Measurements from ENCODE around the gene RASL12.
A peak's percentile ranks its signal among the peaks of the same experiment; 100 is the strongest.
"Not testable (repeated sequence)": the region's sequence is repeated elsewhere in the genome, so short reads cannot be mapped to it uniquely, and the experiment has no call there.

RASL12 gene

GRCh38 chr15:65038428-65038827, 29.4 kb downstream of the RASL12 start:
- no peak overlapping the region for H3K4me3 ChIP-seq (ENCODE audit: low read length)
- DNase-seq (ENCODE audit: low read depth, low spot score), result no peak

DNA sequence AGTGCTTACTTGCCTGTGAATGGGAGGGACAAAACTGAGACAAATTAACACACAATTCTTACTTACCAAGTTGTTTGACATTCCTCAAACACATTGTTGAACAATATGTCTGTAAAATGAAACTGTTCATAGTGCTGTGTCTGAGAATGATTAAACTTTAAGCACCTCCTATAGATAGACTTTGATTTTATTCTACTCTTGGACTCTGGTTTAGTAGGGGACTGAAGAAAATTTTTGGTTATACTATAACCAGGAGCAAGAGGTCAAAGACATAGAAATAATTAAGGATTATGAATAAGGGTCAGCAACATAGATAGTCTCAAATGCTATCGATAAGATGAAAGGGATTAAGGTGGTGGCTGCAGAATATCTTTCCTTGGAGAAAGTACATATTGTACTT, 30.5 kb downstream of the RASL12 start:
- no peak overlapping the region for H3K4me3 ChIP-seq (ENCODE audit: low read length)
- no peak for DNase-seq (ENCODE audit: low read depth, low spot score)

DNA sequence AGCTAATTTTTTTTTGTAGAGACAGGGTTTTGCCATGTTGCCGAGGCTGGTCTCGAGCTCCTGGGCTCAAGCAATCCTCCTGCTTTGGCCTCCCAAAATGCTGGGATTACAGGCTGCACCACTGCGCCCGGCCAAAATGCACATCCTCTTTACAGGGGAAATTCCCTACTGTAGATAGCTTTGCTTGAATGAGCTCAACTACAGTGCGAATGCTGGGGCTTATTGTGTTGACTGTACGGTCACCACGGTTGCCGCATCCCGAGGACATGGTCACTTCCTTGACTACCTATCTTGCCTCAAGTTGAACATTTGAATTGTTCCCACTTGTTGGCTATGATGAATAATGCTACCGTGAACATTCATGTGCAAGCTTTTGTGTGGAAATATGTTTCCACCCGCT, 33.1 kb downstream of the RASL12 start:
- no peak overlapping the region for H3K4me3 ChIP-seq (ENCODE audit: low read length)
- no peak for DNase-seq (ENCODE audit: low read depth, low spot score)

DNA sequence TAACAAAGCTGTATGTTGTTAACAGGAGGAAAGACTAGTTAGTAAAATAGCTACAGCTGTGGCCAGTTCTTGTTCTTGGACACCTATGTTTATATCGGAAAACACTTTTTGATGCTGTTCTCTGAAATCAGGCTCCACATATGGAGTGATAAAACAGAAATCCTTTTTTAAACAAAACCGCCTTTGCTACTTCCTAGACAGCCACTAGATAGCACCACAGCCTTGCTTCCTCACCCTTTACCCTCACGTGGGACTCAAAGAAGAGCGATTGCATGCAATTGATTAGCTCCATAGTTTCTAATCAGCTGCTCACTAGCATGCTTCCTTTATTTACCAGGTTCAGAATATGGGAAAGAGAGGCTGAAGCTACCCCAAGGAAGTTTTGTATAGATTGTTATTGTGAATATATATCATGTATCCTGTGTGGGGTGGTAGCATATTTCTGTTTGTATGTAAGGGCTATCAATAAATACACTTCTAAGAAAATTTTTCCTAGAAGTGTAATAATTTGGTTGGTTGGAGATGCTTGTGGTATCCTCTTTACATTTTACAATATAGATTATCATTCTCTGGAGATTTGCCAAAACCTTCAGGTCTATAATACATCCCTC, 34.0 kb downstream of the RASL12 start:
- DNase-seq (ENCODE audit: low read depth, low spot score), result peak; percentile 49
- H3K4me3 ChIP-seq (ENCODE audit: low read length), result no peak overlapping the region

GRCh38 chr15:65032801-65033537, 34.8 kb downstream of the RASL12 start:
- H3K4me3 ChIP-seq (ENCODE audit: low read length), result no peak overlapping the region; the same call in 1 of the 2 replicates
- DNase-seq (ENCODE audit: low read depth, low spot score), result no peak

DNA sequence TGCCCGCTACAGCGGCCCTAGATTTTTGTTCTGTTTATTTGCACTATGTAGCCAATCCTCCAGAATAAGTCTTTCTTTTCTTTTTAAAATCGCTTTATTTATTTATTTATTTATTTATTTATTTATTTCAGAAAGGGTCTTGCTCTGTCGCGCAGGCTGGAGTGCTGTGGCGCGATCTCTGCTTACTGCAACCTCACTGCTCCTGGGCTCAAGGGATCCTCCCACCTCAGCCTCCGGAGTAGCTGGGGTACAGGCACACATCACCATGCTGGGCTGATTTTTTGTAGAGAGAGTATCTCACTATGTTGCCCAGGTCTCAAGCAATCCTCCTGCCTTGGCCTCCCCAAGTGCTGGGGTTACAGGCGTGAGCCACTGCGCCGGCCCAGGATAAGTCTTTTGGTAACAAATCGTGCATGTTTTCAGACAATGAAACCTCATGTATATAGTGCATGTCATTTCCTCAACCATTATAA, 38.0 kb downstream of the RASL12 start:
- DNase-seq (ENCODE audit: low read depth, low spot score), result no peak
- H3K4me3 ChIP-seq (ENCODE audit: low read length), result peak overlapping the region; percentile 80; the same call in 1 of the 2 replicates

DNA sequence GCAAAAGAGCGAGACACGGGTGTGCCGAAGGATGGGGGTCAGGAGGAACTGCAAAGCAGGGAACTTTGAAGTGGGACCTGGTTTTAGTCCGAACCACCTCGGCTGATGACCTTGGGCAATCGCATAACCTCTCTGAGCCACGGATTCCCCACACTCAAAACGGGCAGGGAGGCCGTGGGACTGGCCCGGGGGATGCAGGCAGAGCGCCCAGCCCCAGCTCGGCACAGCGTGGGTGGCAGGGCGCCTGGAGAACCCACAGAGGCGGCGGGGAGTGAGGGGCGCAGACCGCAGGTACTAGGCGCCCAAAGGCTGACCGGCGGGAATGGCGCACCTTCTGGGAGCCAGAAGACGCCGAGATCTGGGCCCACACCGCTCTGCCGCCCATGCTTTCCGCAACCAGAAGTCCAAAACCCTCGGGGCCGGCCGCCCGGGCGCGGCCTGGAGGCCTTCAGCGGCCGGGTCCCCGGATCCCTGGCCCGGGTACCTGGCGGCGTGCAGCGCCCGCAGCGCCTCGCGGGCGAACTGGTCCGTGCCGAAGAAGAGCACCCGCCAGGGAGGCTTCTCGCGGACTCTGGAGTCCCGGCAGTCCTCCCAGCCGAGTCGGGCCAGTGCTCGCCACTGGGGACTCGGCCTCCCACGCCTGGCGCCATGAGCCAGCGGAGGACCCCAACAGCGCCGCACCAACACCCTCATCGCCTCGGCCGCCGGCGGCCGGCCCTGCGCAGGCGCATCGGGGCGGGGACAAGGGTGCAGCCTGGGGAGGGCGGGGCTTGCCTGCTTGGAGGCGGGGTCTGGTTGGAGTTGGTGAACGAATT, 38.7 kb downstream of the RASL12 start, which contains the start of gene MTFMT:
MTFMT (minus strand) TSS at position 719 of the 815 bp plus-strand sequence; CDS start at position 693, 26 bp downstream.
- DNase-seq (ENCODE audit: low read depth, low spot score), result peak; percentile 68
- H3K4me3 ChIP-seq (ENCODE audit: low read length), result peak within 1 kb of the TSS; percentile 80

DNA sequence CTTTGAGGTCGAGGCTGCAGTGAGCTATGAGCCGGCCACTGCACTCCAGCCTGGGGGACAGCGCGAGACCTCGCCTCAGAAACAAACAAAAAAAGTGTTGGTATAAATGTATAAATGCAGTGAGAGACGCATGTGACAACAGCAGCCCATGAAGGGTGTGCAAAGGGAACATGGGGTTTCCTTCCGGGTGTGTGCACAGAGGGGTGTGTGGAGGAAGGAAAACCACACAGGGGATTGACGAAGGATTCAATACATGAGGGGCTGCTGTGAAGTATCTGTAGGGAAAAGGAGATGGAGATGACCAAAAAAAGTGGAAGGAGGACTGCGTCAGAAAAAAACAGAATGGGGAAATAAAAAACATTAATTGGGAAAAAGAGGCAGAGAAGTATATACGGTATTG, 39.5 kb downstream of the RASL12 start:
- DNase-seq (ENCODE audit: low read depth, low spot score), result peak; percentile 20
- H3K4me3 ChIP-seq (ENCODE audit: low read length), result peak overlapping the region; percentile 80

GRCh38 chr15:65027593-65027992, 40.2 kb downstream of the RASL12 start:
- no peak overlapping the region for H3K4me3 ChIP-seq (ENCODE audit: low read length)
- DNase-seq (ENCODE audit: low read depth, low spot score), result no peak

DNA sequence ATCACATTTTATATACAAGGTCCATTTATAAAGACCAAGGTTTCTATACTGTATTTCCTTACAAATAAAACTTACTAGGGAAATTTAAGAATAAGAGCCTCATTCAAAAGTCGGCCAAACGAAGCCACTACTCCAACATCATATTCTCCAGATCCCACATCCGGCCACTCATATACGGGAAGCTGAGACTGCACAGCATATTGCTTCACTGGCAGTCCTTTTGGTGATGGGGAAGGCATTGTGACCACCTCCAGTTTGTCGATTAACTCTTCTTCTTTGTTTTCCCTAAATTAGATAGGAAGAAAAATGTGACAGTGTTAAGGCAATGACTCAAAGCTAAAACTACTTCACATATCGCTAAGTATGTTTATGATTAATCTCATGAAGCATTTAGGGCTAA, 41.0 kb downstream of the RASL12 start:
- no peak overlapping the region for H3K4me3 ChIP-seq (ENCODE audit: low read length)
- no peak for DNase-seq (ENCODE audit: low read depth, low spot score)

- H3K4me3 ChIP-seq (ENCODE audit: low read length), result no peak overlapping the region
- no peak for DNase-seq (ENCODE audit: low read depth, low spot score)
These were observed 46.3 kb downstream of the RASL12 start for GRCh38 chr15:65021488-65021887.

GRCh38 chr15:65020419-65020818, 47.4 kb downstream of the RASL12 start:
- H3K4me3 ChIP-seq (ENCODE audit: low read length), result no peak overlapping the region
- no peak for DNase-seq (ENCODE audit: low read depth, low spot score)

DNA sequence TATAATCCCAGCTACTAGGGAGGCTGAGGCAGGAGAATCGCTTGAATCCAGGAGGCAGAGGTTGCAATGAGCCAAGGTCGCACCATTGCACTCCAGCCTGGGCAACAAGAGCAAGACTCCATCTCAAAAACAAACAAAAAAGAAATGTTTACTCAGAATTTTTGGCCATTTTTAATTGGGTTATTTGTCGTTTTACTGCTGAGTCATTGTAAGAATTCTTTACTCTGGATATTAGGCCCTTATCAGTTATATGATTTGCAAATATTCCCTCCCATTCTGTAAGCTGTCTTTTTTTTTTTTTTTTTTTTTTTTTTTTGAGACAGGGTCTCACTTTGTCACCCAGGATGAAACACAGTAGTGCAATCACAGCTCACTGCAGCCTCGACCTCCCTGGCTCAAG, 56.6 kb downstream of the RASL12 start:
- H3K4me3 ChIP-seq (ENCODE audit: low read length); DNase-seq (ENCODE audit: low read depth, low spot score): not testable (repeated sequence)

- H3K4me3 ChIP-seq (ENCODE audit: low read length), result no peak overlapping the region
- DNase-seq (ENCODE audit: low read depth, low spot score), result no peak
These were observed 58.8 kb downstream of the RASL12 start for GRCh38 chr15:65008983-65009382.

DNA sequence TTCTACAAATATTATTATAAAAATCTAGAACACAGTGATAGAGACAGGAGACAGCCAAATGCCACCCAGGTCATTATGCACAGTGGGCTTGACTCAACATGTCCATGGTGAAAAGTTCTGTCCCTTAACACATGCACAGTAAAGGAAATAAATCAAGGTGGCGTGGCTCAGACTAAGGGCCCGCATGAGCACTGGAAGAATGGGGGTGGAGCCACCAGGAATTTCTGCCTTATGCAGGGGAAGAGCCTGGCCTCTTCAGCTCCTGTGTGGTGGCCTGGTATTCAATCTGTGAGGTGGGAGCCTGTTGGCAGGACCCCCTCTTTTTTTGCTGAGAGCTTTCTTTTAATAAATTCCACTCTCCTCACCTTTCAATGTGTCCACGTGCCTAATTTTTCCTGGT, 60.9 kb downstream of the RASL12 start:
- no peak overlapping the region for H3K4me3 ChIP-seq (ENCODE audit: low read length)
- no peak for DNase-seq (ENCODE audit: low read depth, low spot score)

DNA sequence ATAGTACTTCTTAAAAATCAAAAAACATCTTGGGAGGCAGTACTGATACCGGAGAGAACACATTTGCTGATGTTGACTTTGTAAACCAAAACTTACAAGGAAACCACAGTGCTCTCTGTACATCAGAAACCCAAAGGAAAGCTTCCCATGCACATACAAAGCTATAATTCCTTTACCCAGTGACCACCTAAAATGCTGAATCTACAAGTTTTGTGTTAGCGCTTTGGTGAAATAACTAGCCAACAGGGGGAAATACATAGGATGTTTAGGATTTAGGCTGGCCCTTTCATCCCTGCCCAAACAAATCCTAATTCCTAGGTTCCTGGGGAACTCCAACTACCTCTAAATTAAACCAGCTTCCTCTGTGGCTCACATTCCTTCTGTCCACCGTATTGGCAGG, 62.8 kb downstream of the RASL12 start:
- H3K4me3 ChIP-seq (ENCODE audit: low read length), result no peak overlapping the region
- no peak for DNase-seq (ENCODE audit: low read depth, low spot score)
